T-cell (primary cell): ENCODE results near the gene CCNYL1. TPM values are rescaled to one million over a fixed set of nuclear protein-coding genes. Genes with fewer than 3 reads are reported as not detected.

Source experiments
- ATAC-seq, 4 experiments: fragments of 200-7000 bp in 3 of 4; fragments of 150-1000 bp in 1 of 4; cut with Tn5 transposase; replicated peaks in 1 of 4; 1 replicate in 3 of 4; 2 replicates in 1 of 4; pipeline ENCODE4 v1.10.0; 2021; ENCODE audit warnings: moderate library complexity in 3 of 4, mild to moderate bottlenecking in 2 of 4, moderate number of reproducible peaks in 1 of 4
- CTCF ChIA-PET, 2 donors: fragments of 300-600 bp; sonication (Branson Sonifier 250); formaldehyde crosslinking; loops; one replicate each; lab custom pipeline; 2022; ENCODE audit warnings: antibody characterized with exemption in 2 of 2; lab: Charles Lee
- POLR2A ChIA-PET, 2 donors: fragments of 300-600 bp; sonication (Branson Sonifier 250); formaldehyde crosslinking; loops; one replicate each; lab custom pipeline; 2022; ENCODE audit warnings: antibody characterized with exemption in 2 of 2; lab: Charles Lee
- DNase-seq, 35 experiments: peaks; one replicate each; pipeline versions ENCODE4 v3.0.0 to v3.0.0-alpha.2; 2013 to 2023
- H3K27ac ChIP-seq: one replicate; pipeline ENCODE4 v1.5.1; 2013; ENCODE audit warnings: low read length
- H3K27me3 ChIP-seq, 2 experiments: replicated peaks in 1 of 2; 1 replicate in 1 of 2; 2 replicates in 1 of 2; pipeline versions ENCODE4 v1.6.1 to v1.7.0; 2013; ENCODE audit warnings: low read length in 1 of 2, mixed read lengths in 1 of 2; ENCODE audit not compliant: control insufficient read depth in 2 of 2, insufficient read depth in 2 of 2; ENCODE audit errors: extremely low read depth in 1 of 2
- H3K36me3 ChIP-seq, 2 donors: 1 replicate in 1 of 2; 2 replicates in 1 of 2; pipeline versions ENCODE4 v1.6.1 to v1.7.0; 2013; ENCODE audit warnings: low read length in 1 of 2; ENCODE audit not compliant: control insufficient read depth in 2 of 2, insufficient read depth in 1 of 2; ENCODE audit errors: extremely low read depth in 1 of 2
- H3K4me1 ChIP-seq, 2 experiments: 1 replicate in 1 of 2; 2 replicates in 1 of 2; pipeline versions ENCODE4 v1.6.1 to v1.7.0; 2013; ENCODE audit warnings: low read length in 2 of 2, mixed read lengths in 1 of 2; ENCODE audit not compliant: insufficient read depth in 2 of 2, control insufficient read depth in 1 of 2; ENCODE audit errors: extremely low read depth in 1 of 2
- H3K4me3 ChIP-seq, 2 donors: 1 replicate in 1 of 2; 2 replicates in 1 of 2; pipeline versions ENCODE4 v1.5.1 to v1.7.0; 2013; ENCODE audit warnings: mild to moderate bottlenecking in 2 of 2, low read length in 1 of 2, moderate library complexity in 1 of 2; ENCODE audit not compliant: control insufficient read depth in 1 of 2; ENCODE audit errors: extremely low read depth in 1 of 2
- H3K9me3 ChIP-seq: 2 replicates; pipeline ENCODE4 v1.7.0; 2013
- H3K27ac Mint-ChIP-seq, 2 donors: one replicate each; pipeline ENCODE4 v1.8.0; 2020 to 2021; ENCODE audit warnings: mild to moderate bottlenecking in 2 of 2, mixed read lengths in 2 of 2
- H3K27me3 Mint-ChIP-seq, 2 donors: one replicate each; pipeline ENCODE4 v1.8.0; 2021 to 2022; ENCODE audit warnings: mixed read lengths in 2 of 2
- H3K36me3 Mint-ChIP-seq: one replicate; pipeline ENCODE4 v1.8.0; 2021; ENCODE audit warnings: mixed read lengths
- H3K4me1 Mint-ChIP-seq, 3 donors: one replicate each; pipeline ENCODE4 v1.8.0; 2020 to 2022; ENCODE audit warnings: mixed read lengths in 3 of 3, mild to moderate bottlenecking in 1 of 3
- H3K4me3 Mint-ChIP-seq, 3 donors: one replicate each; pipeline ENCODE4 v1.8.0; 2020 to 2022; ENCODE audit warnings: mild to moderate bottlenecking in 3 of 3, mixed read lengths in 3 of 3, moderate library complexity in 3 of 3
- H3K9me3 Mint-ChIP-seq, 3 donors: one replicate each; pipeline ENCODE4 v1.8.0; 2020 to 2022; ENCODE audit warnings: mixed read lengths in 3 of 3
- WGBS: methylation state at CpG from one replicate; pipeline ENCODE4 v1.1.5; 2013; ENCODE audit warnings: missing lambda C conversion rate; ENCODE audit not compliant: insufficient coverage; 5-methylcytosine and 5-hydroxymethylcytosine counted together
- total RNA-seq, 35 experiments: library from RNA in 6 of 35; stranded (reverse) in 6 of 35; fragments of 120-200 nt in 1 of 35; gene quantifications; one replicate each; pipeline versions ENCODE4 v1.2.1 to v1.2.4 and lab custom pipeline; 2013 to 2026

CCNYL1 gene
- total RNA-seq, 5 donors from 2014 or later (not counting 1 experiment from before 2014, with no cell fraction given): 9.0 to 13.6 (median 11.0) TPM

DNA sequence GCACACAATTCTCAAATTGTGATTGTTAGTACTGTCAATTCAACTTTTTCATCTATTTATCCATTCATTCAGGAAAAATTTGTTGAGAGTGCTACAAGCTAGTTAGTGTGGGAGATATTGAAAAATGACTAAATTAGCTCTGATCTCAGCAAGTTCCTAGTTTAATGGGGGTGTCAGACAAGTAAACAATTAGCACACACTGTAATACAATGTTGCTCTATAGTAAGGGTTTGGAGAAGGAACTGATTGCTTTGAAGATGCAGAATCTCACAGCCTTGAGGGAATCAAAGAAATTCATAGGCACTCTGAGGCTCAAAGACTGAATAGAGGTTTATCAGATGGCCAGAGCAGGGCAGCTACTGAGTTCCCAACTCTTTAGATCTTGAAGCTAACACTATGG, 6.8 kb upstream of the CCNYL1 start:
- H3K27me3 Mint-ChIP-seq: no peaks in the 10 kb centered on the region
- ChIA-PET CTCF (interaction anchor here (0.5 to 1.0 kb wide), 5 partner anchors 11 to 677 kb away, joined by 3 to 4 read pairs (median 4); no protein-coding TSS in a partner anchor), POLR2A (no interaction called here)
- no peak overlapping the region for H3K27ac Mint-ChIP-seq
- Histone ChIP-seq H3K27me3 (peaks cover 0 to 5% of the 10 kb centered on the region in 2 experiments), H3K9me3 (no peaks in the 10 kb centered on the region), H3K36me3 (no peaks in the 10 kb centered on the region), H3K4me3 (no peak overlapping the region), H3K27ac (no peak overlapping the region), H3K4me1 (no peaks in the 10 kb centered on the region)
- no peak overlapping the region for H3K4me3 Mint-ChIP-seq
- H3K36me3 Mint-ChIP-seq: no peaks in the 10 kb centered on the region
- no peak for ATAC-seq
- peaks cover 0 to 1% (median 0%) of the 10 kb centered on the region in 3 donors for H3K4me1 Mint-ChIP-seq
- no peaks in the 10 kb centered on the region for H3K9me3 Mint-ChIP-seq
- DNase-seq: no peak

DNA sequence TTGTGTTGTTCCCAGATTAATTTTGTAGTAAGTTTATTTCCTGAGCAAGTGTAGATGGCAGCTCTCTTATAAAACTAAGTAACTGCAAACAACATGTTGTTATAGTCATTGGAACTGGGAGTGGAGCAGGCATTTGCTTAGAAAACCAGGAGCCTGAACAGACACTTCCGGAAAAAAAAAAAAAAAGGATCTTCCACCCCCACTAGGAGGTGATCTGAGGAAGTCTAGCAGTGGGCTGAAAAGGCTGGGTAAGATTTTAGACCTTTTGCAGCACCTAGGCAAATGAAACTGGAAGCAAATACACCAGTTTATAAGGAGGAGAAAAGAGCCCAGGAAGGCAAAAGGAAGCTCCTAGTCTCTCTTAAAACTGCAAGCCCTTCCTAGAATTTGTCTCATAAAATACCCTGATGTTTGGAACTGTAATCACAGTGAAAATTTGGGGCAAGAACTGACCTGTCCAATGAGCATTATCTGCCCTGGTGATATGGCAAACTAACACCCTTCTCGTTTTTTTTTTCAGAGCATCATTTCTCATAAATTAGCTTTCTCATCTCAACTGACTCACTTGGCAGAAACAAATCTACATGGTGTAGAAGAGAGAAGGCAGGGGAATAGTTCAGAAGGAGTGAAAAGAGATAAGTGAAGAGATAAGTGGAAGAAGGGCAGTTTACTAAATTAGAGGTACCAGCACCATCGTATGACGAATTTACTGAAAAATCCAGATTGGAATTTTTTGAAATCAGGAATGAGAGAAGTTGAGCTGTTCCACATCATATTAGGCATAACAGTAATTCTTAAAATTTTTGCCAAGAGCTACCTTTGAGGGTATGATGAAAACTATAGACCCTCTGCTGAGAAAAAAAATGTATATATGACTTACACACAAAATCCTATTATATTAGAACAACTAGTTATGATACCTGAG, 4.2 kb upstream of the CCNYL1 start:
- DNase-seq (no peak), ATAC-seq (no peak)
- Mint-ChIP-seq H3K9me3 (no peaks in the 10 kb centered on the region), H3K4me1 (peaks cover 7 to 8% (median 8%) of the 10 kb centered on the region in 3 donors), H3K27me3 (no peaks in the 10 kb centered on the region), H3K36me3 (no peaks in the 10 kb centered on the region), H3K27ac (no peak overlapping the region), H3K4me3 (no peak overlapping the region)
- Histone ChIP-seq H3K27ac (no peak overlapping the region), H3K4me1 (peaks cover 1 to 8% of the 10 kb centered on the region in 2 experiments), H3K4me3 (no peak overlapping the region), H3K36me3 (no peaks in the 10 kb centered on the region), H3K27me3 (peaks cover 0 to 6% of the 10 kb centered on the region in 2 experiments), H3K9me3 (no peaks in the 10 kb centered on the region)
- ChIA-PET CTCF (interaction anchor here (0.5 to 1.0 kb wide), 6 partner anchors 11 to 561 kb away, joined by 3 to 8 read pairs (median 4); no protein-coding TSS in a partner anchor), POLR2A (interaction anchor here in 1 of 2 donors (0.6 to 0.7 kb wide), 3 partner anchors 46 to 529 kb away, joined by 3 to 6 read pairs (median 6); no protein-coding TSS in a partner anchor)
- WGBS: no CpG with 5 or more reads among the region's 4 CpGs

DNA sequence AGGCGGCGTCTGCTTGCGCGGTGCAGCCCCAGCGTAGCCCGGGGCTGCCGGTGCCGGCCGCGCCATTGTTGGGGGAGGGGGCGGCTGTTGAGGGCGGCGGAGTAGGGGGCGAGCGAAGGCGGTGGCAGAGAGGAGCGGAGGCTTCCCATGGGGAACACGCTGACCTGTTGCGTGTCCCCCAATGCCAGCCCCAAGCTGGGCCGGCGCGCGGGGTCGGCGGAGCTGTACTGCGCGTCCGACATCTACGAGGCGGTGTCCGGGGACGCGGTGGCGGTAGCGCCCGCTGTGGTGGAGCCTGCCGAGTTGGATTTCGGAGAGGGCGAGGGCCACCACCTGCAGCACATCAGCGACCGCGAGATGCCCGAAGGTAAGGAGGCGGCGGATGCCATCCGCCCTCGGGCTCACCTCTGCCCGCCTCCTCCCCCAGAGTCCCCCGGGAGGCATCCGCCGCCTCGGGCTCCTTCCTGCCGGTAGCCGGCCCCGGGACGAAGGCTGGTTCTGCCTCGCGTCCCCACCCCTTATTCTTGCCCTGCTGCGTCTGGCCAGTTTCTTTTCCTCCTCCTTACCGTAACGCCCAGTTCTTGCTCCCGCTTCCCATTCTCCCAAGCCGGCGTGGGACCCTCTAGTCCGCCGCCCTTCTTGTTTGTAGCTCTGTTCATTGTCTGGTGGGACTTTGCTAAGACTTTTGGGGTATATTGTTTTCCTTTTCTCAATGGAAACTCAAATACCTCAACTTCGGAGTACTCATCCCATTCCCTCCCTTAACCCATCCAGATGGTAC, 500 bp downstream of the CCNYL1 start:
- Histone ChIP-seq H3K27me3 (peaks cover 0 to 6% of the 10 kb centered on the region in 2 experiments), H3K36me3 (no peaks in the 10 kb centered on the region), H3K27ac (peak overlapping the region; percentile 65), H3K9me3 (no peaks in the 10 kb centered on the region), H3K4me3 (peak overlapping the region; percentile 69 to 84), H3K4me1 (peaks cover 8 to 17% of the 10 kb centered on the region in 2 experiments)
- Mint-ChIP-seq H3K36me3 (no peaks in the 10 kb centered on the region), H3K27me3 (no peaks in the 10 kb centered on the region), H3K27ac (peak overlapping the region; percentile 61 to 77), H3K9me3 (no peaks in the 10 kb centered on the region), H3K4me3 (peak overlapping the region; percentile 95 to 99 (median 96)), H3K4me1 (peaks cover 26 to 34% (median 28%) of the 10 kb centered on the region in 3 donors)
- ATAC-seq (peak; percentile 23 to 57 (median 45)), DNase-seq (peak in 34 of 35 experiments; percentile 16 to 64 (median 40))
- under 1% methylated on average over 56 of the region's 67 CpGs for WGBS
- ChIA-PET CTCF (interaction anchor here (0.6 to 1.8 kb wide), 11 partner anchors 14 to 947 kb away, joined by 3 to 23 read pairs (median 3); partner anchors contain the start of genes CREB1 (in 1 of the 2), FASTKD2 (in 1 of the 2), MDH1B (in 1 of the 2) and METTL21A (in 1 of the 2)), POLR2A (interaction anchor here (0.6 to 1.7 kb wide), 12 partner anchors 72 to 956 kb away, joined by 3 to 18 read pairs (median 3); partner anchors contain the start of genes METTL21A (in 2 of the 2), FASTKD2 (in 1 of the 2) and MDH1B (in 1 of the 2))

DNA sequence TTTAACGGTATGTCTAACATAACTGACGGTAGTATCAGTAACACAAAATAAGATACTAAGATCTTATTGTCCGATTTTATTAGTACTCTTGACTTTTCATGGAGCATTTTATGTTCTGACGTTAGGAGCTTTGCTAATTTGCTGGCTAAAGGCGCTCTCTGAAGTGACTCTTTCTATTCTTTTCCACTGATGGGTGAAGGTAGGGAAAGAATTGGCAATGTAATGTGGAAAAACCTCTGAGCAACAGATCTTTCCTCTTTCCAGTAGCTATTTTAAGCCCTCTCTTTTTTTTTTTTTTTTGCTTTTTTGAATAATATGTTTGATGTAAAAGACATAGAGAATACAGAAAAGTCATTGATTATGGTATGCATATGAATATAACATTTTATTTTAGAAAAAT, 4.6 kb downstream of the CCNYL1 start:
- no peak for ATAC-seq
- Mint-ChIP-seq H3K9me3 (no peaks in the 10 kb centered on the region), H3K27me3 (no peaks in the 10 kb centered on the region), H3K4me1 (peaks cover 27 to 43% (median 32%) of the 10 kb centered on the region in 3 donors), H3K36me3 (peaks cover 6% of the 10 kb centered on the region), H3K27ac (no peak overlapping the region), H3K4me3 (no peak overlapping the region)
- Histone ChIP-seq H3K36me3 (no peaks in the 10 kb centered on the region), H3K27ac (no peak overlapping the region), H3K9me3 (no peaks in the 10 kb centered on the region), H3K27me3 (no peaks in the 10 kb centered on the region), H3K4me1 (peaks cover 8 to 11% of the 10 kb centered on the region in 2 experiments), H3K4me3 (no peak overlapping the region)
- CTCF ChIA-PET: interaction anchor here (0.6 to 0.7 kb wide), 2 partner anchors 32 to 1644 kb away, joined by 4 read pairs; no protein-coding TSS in a partner anchor
- POLR2A ChIA-PET: interaction anchor here (0.6 to 0.7 kb wide), 4 partner anchors 16 to 200 kb away, joined by 3 to 5 read pairs (median 3); no protein-coding TSS in a partner anchor
- DNase-seq: no peak
- 100% methylated on average over 2 of the region's 5 CpGs for WGBS

DNA sequence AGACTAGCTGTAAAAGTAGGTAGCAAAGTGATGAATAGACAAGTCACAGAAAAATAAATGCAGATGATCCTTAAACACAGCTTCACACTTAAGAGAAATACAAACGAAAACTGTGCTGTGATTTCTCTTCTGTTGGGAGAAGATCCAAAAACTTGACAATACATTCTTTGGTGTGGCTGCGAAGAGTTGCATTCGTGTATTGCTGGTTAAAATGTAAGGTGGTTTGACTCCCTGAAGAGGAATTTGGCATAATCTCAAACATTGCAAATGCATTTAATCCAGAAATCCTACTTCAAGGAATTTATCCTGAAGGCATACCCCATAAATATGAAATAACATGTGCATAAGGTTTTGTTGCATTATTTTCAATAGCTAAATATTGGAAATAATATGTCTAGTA, 7.1 kb downstream of the CCNYL1 start:
- H3K27me3 ChIP-seq: no peaks in the 10 kb centered on the region
- POLR2A ChIA-PET: no interaction called here

More for the DNA sequence above, 7.1 kb downstream of the CCNYL1 start:
- no peak overlapping the region for H3K27ac Mint-ChIP-seq
- H3K9me3 Mint-ChIP-seq: no peaks in the 10 kb centered on the region
- Histone ChIP-seq H3K9me3 (no peaks in the 10 kb centered on the region), H3K36me3 (no peaks in the 10 kb centered on the region), H3K4me3 (no peak overlapping the region), H3K4me1 (no peaks in the 10 kb centered on the region), H3K27ac (no peak overlapping the region)
- DNase-seq (no peak), ATAC-seq (no peak)
- no peaks in the 10 kb centered on the region for H3K27me3 Mint-ChIP-seq
- H3K4me3 Mint-ChIP-seq: no peak overlapping the region
- H3K4me1 Mint-ChIP-seq: peaks cover 19 to 38% (median 30%) of the 10 kb centered on the region in 3 donors
- CTCF ChIA-PET: interaction anchor here in 1 of 2 donors (0.5 to 0.7 kb wide), 2 partner anchors 27 to 41 kb away, joined by 3 to 5 read pairs; no protein-coding TSS in a partner anchor
- no CpG with 5 or more reads among the region's 3 CpGs for WGBS
- H3K36me3 Mint-ChIP-seq: peaks cover 6% of the 10 kb centered on the region
